HG02623 (cell line): ENCODE data around the gene YRDC.
"Not testable (repeated sequence)": the region's sequence is repeated elsewhere in the genome, so short reads cannot be mapped to it uniquely, and the experiment has no call there.

Experiments used
- ATAC-seq: cut with Tn5 transposase; IDR thresholded peaks from one replicate; pipeline ENCODE4 v1.9.1; 2021; ENCODE audit warnings: moderate library complexity; ENCODE audit not compliant: unreplicated experiment

YRDC gene

GRCh38 chr1:37776946-37777516, 31.0 kb downstream of the YRDC start:
- no peak for ATAC-seq

DNA sequence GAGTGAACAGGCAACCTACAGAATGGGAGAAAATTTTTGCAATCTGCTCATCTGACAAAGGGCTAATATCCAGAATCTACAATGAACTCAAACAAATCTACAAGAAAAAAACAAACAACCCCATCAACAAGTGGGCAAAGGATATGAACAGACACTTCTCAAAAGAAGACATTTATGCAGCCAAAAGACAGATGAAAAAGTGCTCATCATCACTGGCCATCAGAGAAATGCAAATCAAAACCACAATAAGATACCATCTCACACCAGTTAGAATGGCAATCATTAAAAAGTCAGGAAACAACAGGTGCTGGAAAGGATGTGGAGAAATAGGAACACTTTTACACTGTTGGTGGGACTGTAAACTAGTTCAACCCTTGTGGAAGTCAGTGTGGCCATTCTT, 36.6 kb downstream of the YRDC start:
- not testable (repeated sequence) for ATAC-seq

- no peak for ATAC-seq
Measured at GRCh38 chr1:37767488-37767887, 40.5 kb downstream of the YRDC start.

DNA sequence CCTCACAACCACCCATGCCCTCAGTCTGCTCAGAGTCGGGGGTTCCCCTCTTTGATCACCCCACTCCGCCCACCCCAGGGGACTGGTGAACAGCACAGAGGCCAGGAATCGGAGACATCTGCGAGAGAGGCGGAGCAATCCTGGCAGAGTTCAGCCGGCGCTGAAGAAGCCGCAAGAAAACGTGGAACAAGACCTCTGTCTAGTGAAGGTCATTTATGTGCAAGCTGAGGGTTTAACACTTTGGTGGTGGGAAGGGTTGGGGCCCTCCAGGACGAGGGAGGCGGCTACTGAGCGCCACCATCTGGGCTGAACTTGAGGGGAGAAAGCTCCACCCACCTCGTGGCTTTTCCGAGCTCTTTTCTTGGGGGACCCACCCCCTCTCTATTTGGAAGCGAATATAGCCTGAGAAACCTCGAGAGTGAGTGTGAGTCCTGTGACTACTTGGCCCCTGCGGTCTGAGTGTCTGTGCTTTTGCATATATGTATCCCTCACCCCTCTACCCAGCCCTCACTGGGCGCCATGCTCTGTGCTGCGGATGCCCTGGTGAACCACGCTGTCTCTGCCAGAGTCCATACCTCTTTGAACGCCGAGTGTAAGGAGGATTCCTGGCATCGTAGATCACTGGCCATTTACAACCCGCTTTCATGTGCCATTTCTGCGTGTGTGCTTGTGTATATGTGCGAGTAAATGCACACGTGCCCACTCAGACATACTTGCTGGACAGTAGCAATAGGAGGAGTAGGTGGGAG, 41.9 kb downstream of the YRDC start:
- ATAC-seq: no peak

GRCh38 chr1:37764888-37765441, 43.0 kb downstream of the YRDC start, which contains the start of gene EPHA10:
TSS of gene EPHA10 (minus strand) at chr1:37765120. CDS start at chr1:37765066, 54 bp downstream.
- ATAC-seq: no peak

- no peak for ATAC-seq
Measured at GRCh38 chr1:37764414-37764825, 43.6 kb downstream of the YRDC start.

DNA sequence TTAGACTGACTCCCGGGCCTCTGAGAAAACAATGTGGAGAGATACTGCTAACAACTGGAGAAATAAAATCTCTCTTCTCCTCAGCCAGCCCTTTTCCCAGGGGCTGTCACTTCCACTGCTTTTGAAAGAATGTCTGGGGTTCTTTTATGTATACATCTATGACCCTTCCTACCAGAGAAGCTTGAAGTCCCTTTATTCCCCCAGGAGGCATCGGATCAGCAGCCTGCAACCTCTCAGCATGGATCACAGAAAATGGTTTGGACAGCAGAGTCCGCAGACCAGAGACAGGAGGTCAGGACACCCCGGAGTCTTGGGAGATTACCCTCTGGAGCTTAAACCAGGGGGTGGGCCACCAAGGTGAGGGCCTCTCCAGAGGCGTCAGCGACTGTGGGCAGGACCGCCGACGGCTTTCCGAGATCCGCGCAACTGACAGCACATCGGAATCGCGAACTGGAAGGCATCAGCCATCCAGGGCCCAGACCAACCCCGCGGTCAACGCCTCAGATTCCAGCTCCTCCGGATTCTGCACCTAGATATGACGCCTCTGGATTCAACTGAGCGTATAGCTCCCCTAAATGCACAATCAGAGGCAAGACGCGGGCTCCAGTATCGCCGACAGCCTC, 44.1 kb downstream of the YRDC start:
- ATAC-seq: no peak

- ATAC-seq: no peak
Measured at GRCh38 chr1:37762516-37762915, 45.5 kb downstream of the YRDC start.

DNA sequence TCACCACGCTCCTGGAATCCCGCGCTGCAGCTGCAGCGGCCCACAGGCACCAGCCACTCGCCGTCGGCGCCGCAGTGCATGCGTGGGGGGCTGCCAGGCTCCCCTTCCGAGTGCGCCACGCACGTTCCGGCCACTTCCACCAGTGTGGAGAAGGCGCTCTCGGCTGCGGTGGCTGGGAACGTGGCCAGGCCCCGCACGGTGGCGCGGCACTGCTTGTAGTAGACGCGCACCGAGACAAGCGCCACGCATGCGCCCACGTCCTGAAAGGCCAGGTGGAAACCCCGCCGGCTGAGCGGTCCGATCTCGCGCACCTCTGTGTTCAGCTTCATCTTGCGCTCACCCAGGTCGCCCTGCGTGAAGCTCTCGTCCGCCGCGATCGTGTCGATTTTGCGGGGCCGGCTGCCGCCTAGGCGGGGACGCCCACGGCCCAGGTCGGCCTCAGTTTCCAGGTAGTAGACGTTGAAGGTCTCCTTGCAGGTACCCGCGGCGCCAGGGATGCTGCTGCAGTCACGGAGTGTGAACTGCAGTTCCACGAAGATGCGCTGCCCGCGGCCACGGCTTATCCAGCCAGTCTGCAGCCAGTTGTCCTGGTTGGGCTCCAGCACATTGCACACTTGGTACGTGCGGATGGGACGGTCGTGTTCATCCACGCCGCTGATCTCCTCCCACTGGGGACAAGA, 46.5 kb downstream of the YRDC start:
- no peak for ATAC-seq

DNA sequence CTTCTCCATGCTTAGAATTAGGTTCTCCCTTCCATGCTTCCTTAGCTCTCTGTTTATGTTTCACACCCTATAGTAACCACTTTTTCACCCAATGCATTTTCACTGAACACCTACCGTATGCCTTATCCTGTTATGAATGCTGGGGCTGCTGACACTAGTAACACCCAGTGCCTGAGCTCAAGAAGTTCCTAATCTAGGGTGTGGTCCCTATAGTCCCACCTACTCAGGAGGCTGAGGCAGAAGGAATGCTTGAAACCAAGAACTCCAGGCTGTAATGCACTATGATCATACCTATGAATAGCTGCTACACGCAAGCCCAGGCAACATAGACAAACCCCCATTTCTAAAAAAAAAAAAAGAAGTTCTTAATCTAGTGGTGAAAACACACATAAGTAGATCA, 48.6 kb downstream of the YRDC start:
- ATAC-seq: no peak

GRCh38 chr1:37755951-37756560, 52.0 kb downstream of the YRDC start:
- no peak for ATAC-seq

GRCh38 chr1:37755290-37755689, 52.7 kb downstream of the YRDC start:
- no peak for ATAC-seq

DNA sequence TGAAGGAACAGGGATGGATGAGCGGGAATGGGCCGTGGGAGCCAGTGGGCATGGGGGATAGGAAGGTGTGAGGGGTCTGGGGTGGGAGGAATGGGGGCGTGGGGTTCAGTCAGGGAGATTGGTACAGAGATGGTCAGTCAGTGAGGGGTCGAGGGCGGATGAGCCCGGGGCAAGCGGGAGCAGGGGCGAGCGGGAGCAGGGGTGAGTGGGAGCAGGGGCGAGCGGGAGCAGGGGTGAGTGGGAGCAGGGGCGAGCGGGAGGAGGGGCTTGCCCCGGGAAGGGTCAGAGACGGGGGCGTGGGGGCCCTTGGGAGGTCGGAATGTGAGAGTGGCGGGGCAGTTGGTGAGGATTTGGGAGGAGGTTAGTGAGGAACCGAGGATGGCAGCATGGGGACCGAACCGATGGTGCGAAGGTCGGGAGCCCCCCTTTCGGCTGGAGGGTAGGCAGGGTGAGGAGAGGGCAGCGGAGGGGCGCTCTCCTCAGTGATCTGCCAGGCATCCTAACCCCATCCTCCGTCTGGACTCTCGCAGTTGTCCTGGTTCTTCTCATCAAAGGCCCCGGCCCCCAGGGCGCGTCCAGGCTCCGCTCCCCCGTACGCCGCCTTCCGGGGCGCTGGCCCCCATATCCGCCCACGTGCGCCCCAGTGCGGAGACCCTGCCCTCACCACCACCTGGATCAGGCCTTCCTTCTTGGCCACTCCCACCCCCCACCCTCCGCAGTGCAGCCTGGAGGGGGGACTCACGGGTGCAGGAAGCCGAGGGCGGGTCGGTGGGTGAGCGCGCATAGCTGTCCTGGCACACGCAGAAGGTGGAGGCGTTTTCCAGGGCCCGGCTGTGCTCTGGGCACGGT, 54.3 kb downstream of the YRDC start:
- ATAC-seq: no peak
